A549 (cell line): ENCODE results near the gene BCDIN3D.

Experiments used
- CTCF ChIP-seq: fragments of >200 bp; sonication (Bioruptor Twin); formaldehyde crosslinking; IDR thresholded peaks from 3 replicates; pipeline ENCODE4 v1.5.1; 2016
- HDAC2 ChIP-seq: fragments of 200-600 bp; sonication (generic); IDR thresholded peaks from 2 replicates; pipeline ENCODE4 v1.6.1; 2016
- TF ChIP-seq, protein P1 (sequence below): fragments of >200 bp; sonication (Bioruptor Twin); formaldehyde crosslinking; IDR thresholded peaks from 3 replicates; pipeline ENCODE4 v1.6.1; 2016

DNA sequence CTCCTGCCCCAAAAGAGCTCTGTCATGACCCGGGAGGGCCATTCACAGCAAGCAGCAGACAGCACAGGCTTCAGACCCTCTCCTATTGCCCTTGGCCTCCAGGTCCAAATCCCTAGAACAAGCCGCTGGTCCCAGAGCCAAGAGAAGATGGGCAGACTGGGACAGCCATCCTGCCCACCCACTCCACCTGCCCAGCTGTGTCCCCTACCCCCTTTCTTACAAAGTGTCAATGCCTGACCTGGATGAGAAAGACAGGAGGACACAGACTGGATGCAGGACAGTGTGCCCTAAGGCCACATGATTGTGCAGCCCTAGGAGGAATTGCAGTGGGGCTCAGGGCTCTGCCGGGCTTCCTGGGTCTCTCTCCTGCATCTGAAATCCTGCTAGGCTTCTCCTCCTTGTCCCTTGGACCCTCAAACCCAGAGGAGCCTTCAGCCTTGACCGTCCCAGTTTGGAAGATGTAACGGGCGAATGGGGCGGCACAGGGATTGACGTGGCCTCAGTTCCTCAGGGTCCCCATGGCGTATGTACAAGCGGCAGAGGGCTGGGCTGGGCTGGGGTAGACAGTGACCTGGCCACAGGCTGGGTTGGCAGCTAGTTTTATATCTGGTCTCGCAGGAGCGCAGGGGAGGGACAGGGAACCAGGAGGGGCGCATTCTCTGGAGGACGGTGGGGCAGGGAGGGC is 27.1 kb upstream of the BCDIN3D start:
- TF ChIP-seq CTCF (no peak), HDAC2 (no peak)
- TF ChIP-seq, protein P1, sequence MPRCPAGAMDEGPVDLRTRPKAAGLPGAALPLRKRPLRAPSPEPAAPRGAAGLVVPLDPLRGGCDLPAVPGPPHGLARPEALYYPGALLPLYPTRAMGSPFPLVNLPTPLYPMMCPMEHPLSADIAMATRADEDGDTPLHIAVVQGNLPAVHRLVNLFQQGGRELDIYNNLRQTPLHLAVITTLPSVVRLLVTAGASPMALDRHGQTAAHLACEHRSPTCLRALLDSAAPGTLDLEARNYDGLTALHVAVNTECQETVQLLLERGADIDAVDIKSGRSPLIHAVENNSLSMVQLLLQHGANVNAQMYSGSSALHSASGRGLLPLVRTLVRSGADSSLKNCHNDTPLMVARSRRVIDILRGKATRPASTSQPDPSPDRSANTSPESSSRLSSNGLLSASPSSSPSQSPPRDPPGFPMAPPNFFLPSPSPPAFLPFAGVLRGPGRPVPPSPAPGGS: no peak
